Upper lobe of left lung (tissue), 4 donors: ENCODE data around the gene GALNT10.

Experiments used
- CTCF ChIP-seq, 6 experiments: fragments of 450-650 bp in 4 of 6; fragments of 200-600 bp in 2 of 6; sonication (generic) in 2 of 6; IDR thresholded peaks; one replicate each; pipeline ENCODE4 v1.5.1; 2016 to 2019; ENCODE audit warnings: antibody characterized with exemption in 6 of 6
- EP300 ChIP-seq, 4 donors: sonication (generic); formaldehyde crosslinking; IDR thresholded peaks; one replicate each; pipeline ENCODE4 v1.5.1; 2017; ENCODE audit warnings: antibody characterized with exemption in 4 of 4, control low read depth in 2 of 4
- POLR2A ChIP-seq, 4 donors: fragments of 450-650 bp; IDR thresholded peaks; one replicate each; pipeline ENCODE4 v1.5.1; 2016 to 2017; ENCODE audit warnings: antibody characterized with exemption in 4 of 4, mild to moderate bottlenecking in 2 of 4
- POLR2AphosphoS5 ChIP-seq, 2 donors: sonication (generic); formaldehyde crosslinking; IDR thresholded peaks; one replicate each; pipeline ENCODE4 v1.5.1; 2017; ENCODE audit warnings: antibody characterized with exemption in 2 of 2

GRCh38 chr5:154466671-154467070 is 276.1 kb downstream of the GALNT10 start:
- no peak for TF ChIP-seq POLR2A (IDR thresholded peaks at IDR 0.05)
- no peak for TF ChIP-seq CTCF (IDR thresholded peaks at IDR 0.05)
- TF ChIP-seq EP300 (IDR thresholded peaks at IDR 0.05) = no peak
- no peak for TF ChIP-seq POLR2AphosphoS5 (IDR thresholded peaks at IDR 0.05)
